Gastrocnemius medialis (tissue), 4 donors: ENCODE data around the gene TMPRSS5.

ENCODE experiments used
- POLR2A ChIP-seq, 2 donors: fragments of 450-650 bp; IDR thresholded peaks; one replicate each; pipeline ENCODE4 v1.6.1; 2017; ENCODE audit warnings: antibody characterized with exemption in 2 of 2, mild to moderate bottlenecking in 2 of 2, moderate library complexity in 2 of 2
- TF ChIP-seq, protein P1 (sequence below), 5 experiments: fragments of 450-650 bp in 3 of 5; fragments of 200-600 bp in 2 of 5; sonication (generic) in 2 of 5; IDR thresholded peaks in 4 of 5; conservative IDR thresholded peaks in 1 of 5; 1 replicate in 4 of 5; 2 replicates in 1 of 5; pipeline ENCODE4 v1.5.1; 2016 to 2019; ENCODE audit warnings: antibody characterized with exemption in 5 of 5, mild to moderate bottlenecking in 3 of 5, moderate library complexity in 3 of 5

DNA sequence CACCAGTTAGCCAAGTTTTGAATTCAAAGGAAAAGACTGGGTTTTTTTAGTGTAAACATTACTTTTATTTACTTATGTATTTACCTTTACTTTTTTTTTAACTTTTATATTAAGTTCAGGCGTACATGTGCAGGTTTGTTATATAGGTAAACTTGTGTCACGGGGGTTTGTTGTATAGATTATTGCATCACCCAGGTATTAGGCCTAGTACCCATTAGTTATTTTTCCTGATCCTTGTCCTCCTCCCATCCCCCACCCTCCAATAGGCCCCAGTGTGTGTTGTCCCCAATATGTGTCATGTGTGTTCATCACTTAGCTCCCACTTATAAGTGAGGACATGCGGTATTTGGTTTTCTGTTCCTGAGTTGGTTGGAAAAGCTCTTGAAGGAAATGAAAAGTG lies 46.8 kb upstream of the TMPRSS5 start:
- TF ChIP-seq, protein P1, sequence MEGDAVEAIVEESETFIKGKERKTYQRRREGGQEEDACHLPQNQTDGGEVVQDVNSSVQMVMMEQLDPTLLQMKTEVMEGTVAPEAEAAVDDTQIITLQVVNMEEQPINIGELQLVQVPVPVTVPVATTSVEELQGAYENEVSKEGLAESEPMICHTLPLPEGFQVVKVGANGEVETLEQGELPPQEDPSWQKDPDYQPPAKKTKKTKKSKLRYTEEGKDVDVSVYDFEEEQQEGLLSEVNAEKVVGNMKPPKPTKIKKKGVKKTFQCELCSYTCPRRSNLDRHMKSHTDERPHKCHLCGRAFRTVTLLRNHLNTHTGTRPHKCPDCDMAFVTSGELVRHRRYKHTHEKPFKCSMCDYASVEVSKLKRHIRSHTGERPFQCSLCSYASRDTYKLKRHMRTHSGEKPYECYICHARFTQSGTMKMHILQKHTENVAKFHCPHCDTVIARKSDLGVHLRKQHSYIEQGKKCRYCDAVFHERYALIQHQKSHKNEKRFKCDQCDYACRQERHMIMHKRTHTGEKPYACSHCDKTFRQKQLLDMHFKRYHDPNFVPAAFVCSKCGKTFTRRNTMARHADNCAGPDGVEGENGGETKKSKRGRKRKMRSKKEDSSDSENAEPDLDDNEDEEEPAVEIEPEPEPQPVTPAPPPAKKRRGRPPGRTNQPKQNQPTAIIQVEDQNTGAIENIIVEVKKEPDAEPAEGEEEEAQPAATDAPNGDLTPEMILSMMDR (IDR thresholded peaks at IDR 0.05 in 4 of 5, conservative IDR thresholded peaks at IDR 0.05 in 1 of 5), result no peak
- TF ChIP-seq POLR2A (IDR thresholded peaks at IDR 0.05), result no peak
